ENCODE results near the gene MMP14. TPM values are rescaled to one million over a fixed set of nuclear protein-coding genes. Genes with fewer than 3 reads are reported as not detected.

Gene MMP14
- total and polyA plus RNA-seq, 2 of the 8 experiments (the other 6 are each of a cell fraction or from before 2014, with no cell fraction given), result 58.2 to 86.8 TPM

- TF ChIP-seq CTBP2 (IDR thresholded peaks at IDR 0.05; ENCODE audit: borderline replicate concordance, insufficient read depth, insufficient read length, low read length), result no peak
- no peak for TF ChIP-seq USF2 (IDR thresholded peaks at IDR 0.05; ENCODE audit: low read length)
- TF ChIP-seq CHD1 (IDR thresholded peaks at IDR 0.05; ENCODE audit: low read depth, low read length), result no peak
- no peak for TF ChIP-seq CHD2 (IDR thresholded peaks at IDR 0.05; ENCODE audit: low read length)
Measured at GRCh38 chr14:22845103-22845394, 8.7 kb downstream of the MMP14 start (continued).

Data from H1 (cell line).